GM10847 (cell line): ENCODE results near the gene NAT16.

Experiments
- POLR2A ChIP-seq: IDR thresholded peaks from 2 replicates; pipeline ENCODE4 v1.6.1; 2011; ENCODE audit not compliant: insufficient read length; ENCODE audit errors: extremely low read depth

Gene NAT16

GRCh38 chr7:101207459-101207858 lies 27.4 kb upstream of the NAT16 start:
- TF ChIP-seq POLR2A, result no peak

- no peak for TF ChIP-seq POLR2A
Measured at GRCh38 chr7:101206665-101207042, 26.6 kb upstream of the NAT16 start.

GRCh38 chr7:101205901-101206664 lies 26.0 kb upstream of the NAT16 start:
- no peak for TF ChIP-seq POLR2A

GRCh38 chr7:101202603-101202918 lies 22.5 kb upstream of the NAT16 start:
- TF ChIP-seq POLR2A, result no peak

GRCh38 chr7:101201695-101202602 lies 21.9 kb upstream of the NAT16 start:
- no peak for TF ChIP-seq POLR2A

GRCh38 chr7:101200862-101201599 lies 20.9 kb upstream of the NAT16 start, which contains the start of gene MOGAT3:
MOGAT3 (minus strand) TSS chr7:101201036; CDS start chr7:101200854, 182 bp downstream.
- no peak for TF ChIP-seq POLR2A

- no peak for TF ChIP-seq POLR2A
Measured at GRCh38 chr7:101200504-101200861, 20.4 kb upstream of the NAT16 start.

- TF ChIP-seq POLR2A, result no peak
Measured at GRCh38 chr7:101198476-101198875, 18.4 kb upstream of the NAT16 start.

- no peak for TF ChIP-seq POLR2A
Measured at GRCh38 chr7:101197991-101198390, 17.9 kb upstream of the NAT16 start.

- no peak for TF ChIP-seq POLR2A
Measured at GRCh38 chr7:101195884-101196283, 15.8 kb upstream of the NAT16 start.

- no peak for TF ChIP-seq POLR2A
Measured at GRCh38 chr7:101189109-101189508, 9.0 kb upstream of the NAT16 start.

- TF ChIP-seq POLR2A, result no peak
Measured at GRCh38 chr7:101186844-101187428, 6.8 kb upstream of the NAT16 start.

GRCh38 chr7:101186194-101186593 lies 6.1 kb upstream of the NAT16 start:
- TF ChIP-seq POLR2A, result no peak

GRCh38 chr7:101185258-101185839 lies 5.3 kb upstream of the NAT16 start:
- TF ChIP-seq POLR2A, result no peak

- no peak for TF ChIP-seq POLR2A
Measured at GRCh38 chr7:101179713-101180112, 380 bp downstream of the NAT16 start.

- TF ChIP-seq POLR2A, result no peak
Measured at GRCh38 chr7:101179117-101179516, 976 bp downstream of the NAT16 start.

GRCh38 chr7:101177644-101178043 lies 2.4 kb downstream of the NAT16 start:
- TF ChIP-seq POLR2A, result no peak
